HG02588 (cell line): ENCODE data around the gene CASS4.
A peak's percentile ranks its signal among the peaks of the same experiment; 100 is the strongest.

Source experiments
- ATAC-seq: cut with Tn5 transposase; IDR thresholded peaks from one replicate; pipeline ENCODE4 v1.9.1; 2021; ENCODE audit warnings: mild to moderate bottlenecking, moderate library complexity; ENCODE audit not compliant: unreplicated experiment

CASS4 gene

DNA sequence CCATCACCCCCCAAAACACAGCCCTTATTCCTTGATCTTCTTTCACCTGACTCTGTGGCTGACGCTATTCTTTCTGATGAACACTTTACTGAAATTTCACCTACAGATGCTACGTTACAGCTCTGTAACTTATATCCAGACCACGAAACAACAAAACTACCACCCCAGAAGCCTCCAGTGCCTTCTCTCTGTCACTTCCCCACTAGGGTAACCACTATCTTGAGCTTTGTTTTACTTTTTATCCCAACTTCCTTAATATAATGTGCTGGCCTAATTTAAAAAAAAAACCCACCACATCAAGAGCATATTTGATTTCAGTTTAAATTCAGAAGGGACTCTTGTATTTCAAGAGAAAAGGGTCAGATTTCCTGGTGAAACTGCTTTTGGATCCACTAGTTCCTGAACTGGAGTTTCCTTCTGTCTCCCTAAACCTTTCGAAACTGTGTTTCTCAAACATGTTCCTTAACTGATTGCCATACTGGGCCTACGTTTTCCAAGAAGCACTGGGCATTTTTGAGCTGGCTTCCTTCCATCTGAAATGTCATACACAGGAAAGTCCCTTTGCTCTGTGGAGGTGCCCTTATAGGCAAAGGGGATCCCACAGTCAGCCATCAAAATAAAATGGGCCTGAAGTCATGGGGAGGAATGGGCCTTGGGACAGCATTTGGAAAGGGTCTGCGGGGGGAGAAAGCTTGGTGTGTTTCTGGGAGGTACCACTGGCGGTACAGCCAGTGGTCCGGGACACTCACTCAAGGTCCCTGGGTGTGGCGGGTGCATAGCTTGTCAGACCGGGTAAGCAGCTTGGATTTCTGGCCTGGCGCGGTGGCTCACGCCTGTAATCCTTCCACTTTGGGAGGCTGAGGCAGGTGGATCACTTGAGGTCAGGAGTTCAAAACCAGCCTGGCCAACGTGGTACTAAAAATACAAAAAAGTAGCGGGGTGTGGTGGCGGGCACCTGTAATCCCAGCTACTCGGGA is 30.6 kb downstream of the CASS4 start:
- no peak for ATAC-seq

DNA sequence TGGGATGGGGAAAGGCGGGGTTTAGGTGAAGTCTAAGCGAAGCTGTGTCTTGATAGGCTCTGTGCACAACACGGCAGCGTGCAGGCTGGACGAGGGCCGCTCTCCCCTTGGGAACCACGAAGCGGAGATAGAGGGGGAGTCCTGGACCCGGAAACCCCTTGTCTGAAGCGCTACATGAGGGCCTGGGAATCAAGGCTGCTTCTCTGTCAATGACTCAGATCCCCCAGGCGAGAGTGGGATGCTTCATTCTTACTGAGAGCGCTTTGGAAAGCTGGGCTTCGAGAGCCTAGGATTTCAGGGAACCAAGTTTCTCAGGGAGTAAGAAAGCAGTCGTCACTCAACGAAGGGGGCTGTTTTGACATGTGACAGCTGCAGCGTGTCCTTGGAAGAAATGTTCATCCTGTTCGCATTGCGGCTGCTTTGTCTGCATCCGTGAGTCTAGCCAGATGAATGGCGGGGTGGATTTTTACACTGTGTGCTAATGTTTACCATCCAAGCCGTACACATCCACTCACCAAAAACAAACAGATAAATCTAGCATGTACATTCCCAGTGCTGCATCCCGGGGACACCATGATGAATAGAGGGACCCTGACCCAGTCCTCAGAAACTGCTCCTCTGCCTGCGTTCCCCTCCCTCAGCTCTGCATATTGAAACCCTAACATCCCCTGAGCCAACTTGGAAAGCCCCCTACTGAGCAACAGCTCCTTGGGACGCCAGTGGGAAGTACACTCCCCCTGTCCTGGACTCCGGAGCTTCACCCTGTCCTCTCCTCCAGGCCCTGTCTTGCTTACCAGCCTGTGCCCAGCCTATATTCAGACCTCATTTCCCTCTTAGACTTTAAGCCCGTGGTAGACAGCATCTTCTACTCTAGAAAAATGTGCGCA is 31.8 kb downstream of the CASS4 start:
- no peak for ATAC-seq

DNA sequence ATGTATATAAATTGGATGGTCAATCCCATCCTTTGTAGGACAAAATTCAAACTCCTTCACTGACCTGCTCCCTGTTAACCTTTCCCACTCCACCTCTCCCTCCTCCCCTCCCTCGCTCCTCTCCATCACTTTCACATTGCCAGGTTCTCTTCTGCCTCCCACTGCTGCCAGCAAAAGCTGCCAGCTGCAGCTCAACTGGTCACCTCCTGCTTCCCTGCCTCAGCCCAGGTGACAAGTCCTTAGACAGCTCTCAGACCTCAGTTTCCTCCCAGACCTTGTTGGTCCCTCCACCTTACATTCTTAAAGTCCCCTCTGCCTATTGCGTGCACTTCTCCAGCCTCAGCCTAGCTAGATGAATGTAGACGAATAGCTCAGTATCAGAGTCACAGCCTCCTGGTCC is 33.1 kb downstream of the CASS4 start:
- no peak for ATAC-seq

DNA sequence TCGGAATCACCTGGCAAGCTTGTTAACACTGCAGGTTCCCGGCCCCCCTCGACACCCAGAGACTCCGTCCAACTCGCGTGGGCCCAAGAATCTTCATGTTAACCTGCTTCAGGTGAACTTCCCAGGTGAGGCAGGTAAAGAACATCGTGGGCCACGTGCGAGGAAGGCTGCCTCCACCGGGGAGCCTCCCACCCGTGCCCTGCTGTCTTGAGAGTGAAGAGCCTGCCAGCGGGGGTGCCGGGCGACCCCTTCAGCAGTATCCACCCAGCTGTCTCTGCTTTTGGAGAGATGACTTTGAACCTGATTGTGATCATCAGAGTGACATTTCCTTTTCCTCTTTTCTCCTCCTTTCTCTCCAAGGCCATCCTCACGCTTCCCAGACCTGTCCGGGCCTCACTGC is 33.5 kb downstream of the CASS4 start:
- no peak for ATAC-seq

DNA sequence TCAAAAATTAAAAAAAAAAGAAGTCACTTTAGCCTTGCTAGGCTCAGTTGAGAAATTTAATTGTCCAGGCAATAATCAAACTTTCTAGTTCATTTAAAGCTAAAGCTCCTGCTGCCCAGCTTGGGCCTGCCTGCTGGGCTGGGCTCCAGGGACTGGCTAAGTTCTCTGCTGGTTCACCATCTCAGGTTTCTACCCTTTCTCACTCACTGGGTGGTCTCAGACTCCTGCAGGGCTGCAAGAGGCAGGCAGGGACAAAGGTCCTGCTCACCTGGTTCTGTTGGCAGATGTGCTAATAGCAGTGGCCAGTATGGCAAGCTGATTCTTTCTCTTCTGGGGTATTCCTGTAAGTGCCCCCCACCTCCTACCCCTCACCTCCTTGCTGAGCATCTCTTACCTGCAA is 35.2 kb downstream of the CASS4 start:
- no peak for ATAC-seq

DNA sequence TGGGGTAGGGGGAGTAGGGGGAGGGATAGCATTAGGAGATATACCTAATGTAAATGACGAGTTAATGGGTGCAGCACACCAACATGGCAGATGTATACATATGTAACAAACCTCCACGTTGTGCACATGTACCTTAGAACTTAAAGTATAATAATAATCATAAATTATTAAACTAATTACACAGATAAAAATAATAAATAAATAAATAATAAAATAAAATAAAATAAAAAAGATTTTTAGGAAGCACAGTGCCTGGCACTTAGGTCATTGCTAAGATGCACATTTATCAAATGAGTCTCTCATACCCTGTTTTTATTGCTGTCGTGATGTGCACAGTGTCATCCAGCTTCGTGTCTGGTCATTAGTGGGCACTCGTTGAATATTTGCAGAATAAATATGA is 37.4 kb downstream of the CASS4 start:
- ATAC-seq = no peak

DNA sequence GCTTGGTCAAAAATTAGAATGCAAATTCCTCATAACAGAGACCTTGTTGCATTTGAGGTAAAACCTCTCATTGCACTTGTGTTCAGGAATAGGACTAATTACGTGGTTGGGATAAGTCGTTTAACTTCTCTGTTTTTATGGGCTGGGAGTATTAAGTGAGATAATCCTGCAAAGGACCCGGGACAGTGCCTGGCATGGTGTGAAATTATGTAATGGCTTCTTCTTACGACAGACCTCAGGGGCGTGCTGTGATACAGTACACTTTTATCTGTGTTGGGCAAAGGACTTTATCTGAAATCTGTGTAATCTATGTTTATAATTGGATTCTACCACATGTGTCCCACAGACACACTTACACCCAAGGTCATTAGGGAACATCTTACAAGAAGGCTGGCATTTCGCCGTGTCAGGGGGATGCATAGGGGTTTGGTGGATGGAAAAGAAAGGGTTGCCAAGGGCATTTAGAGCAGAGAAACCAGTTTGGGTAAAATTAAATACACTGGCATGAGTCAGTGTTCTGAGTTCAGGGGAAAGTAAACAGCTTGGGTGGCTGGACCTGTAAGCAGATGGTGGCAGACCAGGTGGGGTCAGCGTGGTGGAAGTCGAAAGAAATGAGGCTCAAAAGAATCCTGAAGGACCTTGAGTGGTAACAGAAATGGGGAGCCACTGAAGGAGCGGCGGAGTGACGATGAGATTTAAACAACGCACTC is 39.2 kb downstream of the CASS4 start:
- no peak for ATAC-seq

DNA sequence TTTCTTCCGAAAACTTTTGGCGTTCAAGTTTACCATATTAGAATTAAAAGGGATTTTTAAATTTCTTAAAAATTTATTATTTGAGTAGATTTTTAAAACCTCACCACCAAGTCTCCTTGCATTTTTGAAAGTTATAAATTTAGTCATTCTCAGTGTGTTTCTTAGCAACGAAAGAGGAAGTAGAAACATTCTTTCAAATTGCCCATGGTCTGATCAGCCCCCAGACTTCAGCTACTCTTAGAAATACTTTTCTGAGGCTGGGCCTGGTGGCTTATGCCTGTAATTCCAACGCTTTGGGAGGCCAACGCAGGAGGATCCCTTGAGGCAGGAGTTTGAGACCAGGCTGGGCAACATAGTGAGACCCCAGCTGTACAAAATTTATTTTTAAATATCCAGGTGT is 41.3 kb downstream of the CASS4 start:
- peak; percentile 62 for ATAC-seq

DNA sequence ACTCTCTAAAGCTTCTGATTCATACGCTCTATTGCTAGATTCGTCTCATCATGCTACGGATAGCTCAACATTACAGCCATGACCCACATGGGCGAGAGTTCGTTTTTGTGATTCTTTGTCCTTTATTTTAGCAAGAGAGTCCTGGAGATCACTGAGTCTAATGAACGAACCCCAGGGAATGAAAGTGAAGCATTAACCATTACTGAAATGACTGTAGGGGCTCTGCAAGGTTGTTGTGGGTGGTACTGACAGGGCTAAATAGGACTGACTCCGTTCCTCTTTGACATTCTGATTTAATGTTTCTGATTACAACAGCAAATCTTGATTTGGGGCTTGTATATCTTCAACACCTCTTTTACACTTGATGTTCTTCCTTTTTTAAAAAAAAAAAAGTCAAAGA is 42.7 kb downstream of the CASS4 start:
- ATAC-seq = peak; percentile 91

DNA sequence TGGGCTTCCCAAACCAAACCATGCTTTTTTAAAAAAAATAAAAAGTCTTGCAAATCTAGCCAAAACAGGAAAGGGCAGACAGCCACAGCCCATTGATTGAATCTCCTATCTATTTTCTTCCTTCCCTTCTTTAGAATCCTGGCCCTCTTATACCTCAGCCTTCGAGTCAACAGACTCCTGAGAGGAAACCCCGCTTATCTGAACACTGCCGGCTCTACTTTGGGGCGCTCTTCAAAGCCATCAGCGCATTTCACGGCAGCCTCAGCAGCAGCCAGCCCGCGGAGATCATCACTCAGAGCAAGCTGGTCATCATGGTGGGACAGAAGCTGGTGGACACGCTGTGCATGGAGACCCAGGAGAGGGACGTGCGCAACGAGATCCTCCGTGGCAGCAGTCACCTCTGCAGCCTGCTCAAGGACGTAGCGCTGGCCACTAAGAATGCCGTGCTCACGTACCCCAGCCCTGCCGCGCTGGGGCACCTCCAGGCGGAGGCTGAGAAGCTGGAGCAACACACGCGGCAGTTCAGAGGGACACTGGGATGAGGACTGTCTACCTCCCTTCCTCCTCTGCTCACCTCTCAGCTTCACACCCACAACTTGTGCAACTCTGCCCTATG is 46.3 kb downstream of the CASS4 start:
- no peak for ATAC-seq

DNA sequence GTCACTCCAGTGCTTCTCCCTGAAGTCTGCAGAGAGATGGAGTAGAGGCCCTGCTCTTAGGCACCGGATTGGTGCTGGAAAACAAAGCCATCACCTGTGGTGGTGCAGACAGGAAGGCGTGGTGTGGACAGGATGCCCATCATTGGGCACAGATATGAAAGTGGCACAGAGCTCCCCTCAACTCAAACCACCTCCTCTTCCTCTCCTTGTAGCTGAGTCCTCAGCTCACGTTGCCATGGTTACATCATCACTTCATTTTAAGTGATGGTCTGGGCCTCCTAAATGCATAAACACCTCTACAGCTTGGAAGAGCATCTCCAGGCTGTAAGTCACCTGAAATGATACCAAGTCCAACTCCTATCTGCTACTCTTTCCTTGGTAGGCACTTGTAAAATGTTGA is 48.4 kb downstream of the CASS4 start:
- no peak for ATAC-seq

DNA sequence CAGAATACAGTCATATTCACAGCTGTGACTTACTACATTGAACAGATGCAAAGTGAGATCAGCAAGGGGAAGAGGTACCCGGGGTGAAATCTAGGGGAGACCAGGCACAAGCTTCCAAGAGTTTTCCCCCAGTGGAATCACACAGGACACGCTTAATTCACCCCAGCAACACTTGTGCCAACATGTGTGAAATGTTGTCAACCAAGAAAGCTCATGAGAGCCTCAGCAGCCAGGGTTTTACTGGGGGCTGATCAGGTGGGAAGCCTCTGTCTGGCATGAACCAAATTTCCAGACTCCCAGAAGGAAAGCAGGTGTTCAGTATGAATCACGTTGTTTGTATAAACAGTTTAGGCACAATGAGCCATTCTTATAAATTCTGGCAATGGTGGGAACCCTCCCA is 49.5 kb downstream of the CASS4 start:
- ATAC-seq = no peak

DNA sequence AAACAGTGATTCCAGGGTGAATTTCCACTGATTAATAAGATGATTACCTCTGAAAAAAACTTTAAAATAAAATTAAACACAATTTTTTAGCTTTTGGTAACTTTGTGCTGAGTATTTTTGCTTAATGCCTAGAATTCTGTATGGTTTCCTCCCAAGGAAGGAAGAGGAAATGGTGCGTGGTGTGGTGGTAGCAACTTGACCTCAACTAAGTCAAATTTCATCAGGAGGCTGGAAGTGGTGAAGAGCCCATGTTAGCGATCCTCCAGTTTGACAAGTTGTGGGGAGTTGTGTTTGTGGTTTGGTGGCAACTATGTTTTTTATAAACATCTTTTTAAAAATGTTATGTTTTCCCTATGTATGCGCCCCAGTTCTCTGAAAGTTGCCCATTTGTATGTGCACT is 51.4 kb downstream of the CASS4 start:
- ATAC-seq = no peak

DNA sequence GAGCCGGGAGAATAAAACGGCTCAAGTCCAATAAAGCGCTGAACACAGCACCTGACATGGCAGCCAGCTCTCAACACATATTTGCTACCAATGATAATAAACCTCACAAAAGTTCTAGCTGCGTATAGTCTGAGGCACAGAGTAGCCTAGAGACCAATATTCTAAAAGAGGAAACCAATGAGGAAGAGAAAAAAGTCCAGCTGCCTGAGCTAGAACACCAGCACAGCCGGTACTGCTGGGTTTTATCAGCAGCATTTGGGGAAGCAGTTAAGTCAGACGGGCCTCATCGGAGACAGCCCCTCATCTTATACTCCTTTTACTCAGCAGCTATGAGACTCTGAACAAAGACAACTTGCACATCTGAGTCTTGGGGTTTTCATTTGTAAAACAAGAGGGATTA is 53.9 kb downstream of the CASS4 start:
- ATAC-seq = peak; percentile 34

DNA sequence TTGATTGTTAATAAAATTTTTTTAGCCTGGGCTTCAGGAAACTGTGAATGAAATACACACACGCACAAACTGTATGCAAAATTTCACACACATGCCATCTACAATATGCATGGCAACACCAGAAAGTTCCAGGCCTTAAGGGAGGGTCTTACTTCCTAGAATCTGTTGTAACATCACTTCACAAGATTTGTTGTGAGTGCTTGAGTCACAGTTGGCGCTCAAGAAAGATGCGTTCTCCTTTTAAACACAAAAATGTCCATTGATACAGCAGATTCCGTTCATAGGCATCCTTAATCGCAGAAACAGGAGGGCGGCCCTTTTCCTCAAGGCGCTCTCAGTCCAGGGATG is 55.9 kb downstream of the CASS4 start:
- ATAC-seq = peak; percentile 1

DNA sequence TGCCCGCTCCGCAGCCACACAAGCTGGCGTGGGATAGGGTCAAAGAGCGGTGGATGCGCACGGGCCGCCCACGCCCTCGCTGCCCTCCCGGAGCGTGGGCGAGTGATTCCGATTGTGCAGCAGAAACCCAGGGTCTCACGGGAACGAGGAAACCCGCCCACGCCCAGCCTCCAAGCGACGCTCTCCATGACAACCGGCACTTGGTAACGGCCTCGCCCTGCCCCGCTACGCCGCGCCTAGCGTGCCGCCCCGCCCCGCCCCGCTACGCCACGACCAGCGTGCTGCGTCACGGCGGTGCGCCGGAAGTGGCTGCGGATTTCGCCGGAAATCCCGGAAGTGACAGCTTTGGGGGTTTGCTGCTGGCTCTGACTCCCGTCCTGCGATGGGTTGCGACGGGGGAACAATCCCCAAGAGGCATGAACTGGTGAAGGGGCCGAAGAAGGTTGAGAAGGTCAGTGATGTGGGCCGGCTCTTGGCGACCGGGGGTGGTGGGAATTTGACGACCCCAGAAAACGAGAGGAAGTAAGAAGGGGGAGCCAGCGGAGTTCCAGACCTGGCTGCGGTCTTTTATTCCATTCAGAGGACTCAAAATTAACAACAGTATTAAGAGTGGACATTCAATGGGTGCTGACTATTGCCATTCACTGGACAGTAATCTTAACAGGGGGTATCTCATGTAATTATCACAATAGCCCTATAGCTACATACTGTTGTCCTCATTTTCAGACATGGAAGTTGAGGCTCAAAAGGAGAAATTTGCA is 56.4 kb downstream of the CASS4 start, which contains the start of gene RTF2:
TSS of gene RTF2 (plus strand) at position 312 of the 761 bp plus-strand sequence. CDS start at position 383, 71 bp downstream.
- peak; percentile 97 for ATAC-seq

DNA sequence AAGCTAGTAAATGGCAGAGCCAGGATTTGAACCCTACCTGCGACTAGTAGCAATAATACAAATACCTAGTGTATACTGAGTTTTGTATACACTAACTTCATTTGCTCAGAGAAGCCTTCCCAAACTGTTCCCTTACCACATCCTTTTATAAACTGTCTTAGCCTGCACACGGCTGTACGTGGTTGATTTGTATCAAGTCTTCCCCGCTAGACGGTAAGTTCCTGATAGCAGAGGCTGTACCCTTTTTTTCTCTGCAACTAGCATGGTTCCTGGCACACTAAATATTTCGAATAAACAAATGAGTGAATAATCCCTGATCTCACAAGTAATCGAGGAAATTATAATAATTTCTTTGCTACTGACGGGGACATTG is 57.0 kb downstream of the CASS4 start:
- no peak for ATAC-seq

DNA sequence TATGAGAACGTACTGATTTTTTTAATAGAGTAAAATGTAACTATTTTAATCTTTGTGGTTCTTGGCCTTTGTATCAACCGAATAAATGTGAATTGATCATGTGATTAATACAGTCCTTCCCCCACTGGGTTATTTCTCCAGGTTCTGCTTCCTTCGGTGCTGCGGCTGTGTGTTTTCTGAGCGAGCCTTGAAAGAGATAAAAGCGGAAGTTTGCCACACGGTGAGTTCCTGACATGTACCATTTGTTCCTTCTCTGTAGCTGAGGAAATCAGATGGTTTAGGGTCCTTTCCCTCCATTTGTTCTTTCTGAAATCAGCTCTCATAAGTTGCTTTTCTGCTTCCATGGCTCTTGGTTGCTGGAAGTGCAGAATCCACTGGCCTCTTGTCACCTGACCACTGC is 71.9 kb downstream of the CASS4 start:
- no peak for ATAC-seq

DNA sequence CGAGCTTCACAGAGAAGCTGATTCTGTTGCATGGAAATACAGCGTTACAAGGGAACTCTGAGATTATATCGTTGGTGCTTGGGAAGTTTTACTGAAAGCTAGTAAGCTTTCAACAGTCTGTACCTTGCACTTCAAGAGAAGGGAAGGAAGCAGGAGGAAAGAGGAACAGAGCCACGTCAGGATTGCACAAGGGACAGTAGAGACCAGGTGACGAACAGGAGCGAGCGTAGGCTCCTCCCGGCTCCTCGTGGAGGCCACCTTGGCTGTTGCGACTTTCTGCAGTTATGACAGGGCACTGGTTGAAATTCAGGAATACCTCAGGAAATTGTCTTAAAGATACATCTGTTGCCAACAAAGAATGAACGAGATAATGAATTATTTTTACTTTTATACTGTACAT is 75.2 kb downstream of the CASS4 start:
- no peak for ATAC-seq

DNA sequence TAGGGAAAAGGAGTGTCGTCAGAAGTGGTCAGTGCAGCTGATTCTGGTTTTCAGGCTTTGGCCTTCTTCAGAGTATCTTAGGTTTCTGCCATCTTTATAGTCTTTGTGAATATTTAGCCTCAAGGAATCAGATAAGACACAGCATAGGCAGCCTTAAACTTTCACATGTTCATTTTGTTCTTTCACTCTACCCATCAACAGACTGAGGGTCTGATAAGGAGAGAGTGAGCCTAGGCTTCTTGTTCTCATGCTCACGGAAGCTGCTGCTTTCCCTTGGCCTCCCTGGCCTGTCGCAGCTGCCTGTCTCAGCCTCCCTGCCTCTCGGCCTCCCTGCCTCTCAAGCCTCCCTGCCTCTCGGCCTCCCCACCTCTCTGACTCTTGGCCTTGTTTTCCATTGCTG is 76.5 kb downstream of the CASS4 start:
- no peak for ATAC-seq
